Neural cell (in vitro differentiated cells): ENCODE results near the gene LY6G6C. TPM values are rescaled to one million over a fixed set of nuclear protein-coding genes. Genes with fewer than 3 reads are reported as not detected.

ENCODE experiments used
- H2AFZ ChIP-seq: fragments of 200-600, 300-800 bp; sonication (generic), shearing (Covaris generic); 2 replicates; pipeline ENCODE4 v1.6.0; 2014; ENCODE audit warnings: low read depth, mild to moderate bottlenecking, antibody characterized with exemption, low read length, moderate library complexity
- H3F3A ChIP-seq: fragments of 200-600 bp; shearing (Covaris generic); 2 replicates; pipeline ENCODE4 v1.6.1; 2016; ENCODE audit warnings: mild to moderate bottlenecking, moderate library complexity, mixed read lengths, antibody characterized with exemption, low read length; ENCODE audit not compliant: insufficient read depth, poor library complexity, severe bottlenecking
- H3K27ac ChIP-seq: fragments of 200-600, 300-800 bp; sonication (generic), shearing (Covaris generic); 2 replicates; pipeline ENCODE4 v1.5.1; 2014; ENCODE audit warnings: mild to moderate bottlenecking, low read length, moderate library complexity
- H3K27me3 ChIP-seq: fragments of 300-800, 200-600 bp; sonication (generic), shearing (Covaris generic); 2 replicates; pipeline ENCODE4 v1.6.0; 2014; ENCODE audit warnings: mild to moderate bottlenecking, low read depth, low read length, moderate library complexity; ENCODE audit not compliant: insufficient read depth
- H3K36me3 ChIP-seq: fragments of 300-800, 200-600 bp; sonication (generic), shearing (Covaris generic); 2 replicates; pipeline ENCODE4 v1.5.1; 2014; ENCODE audit warnings: mild to moderate bottlenecking, antibody characterized with exemption, low read length, moderate library complexity; ENCODE audit not compliant: insufficient read depth
- H3K4me2 ChIP-seq: fragments of 300-800, 200-600 bp; sonication (generic), shearing (Covaris generic); 2 replicates; pipeline ENCODE4 v1.6.0; 2014; ENCODE audit warnings: mild to moderate bottlenecking, low read length
- H3K4me3 ChIP-seq: fragments of 300-800, 200-600 bp; sonication (generic), shearing (Covaris generic); 2 replicates; pipeline ENCODE4 v1.5.1; 2014; ENCODE audit warnings: mild to moderate bottlenecking, low read length, moderate library complexity
- H3K79me2 ChIP-seq: fragments of 200-600 bp; shearing (Covaris generic); replicated peaks from 2 replicates; pipeline ENCODE4 v1.6.0; 2014; ENCODE audit warnings: mild to moderate bottlenecking, low read length, moderate library complexity; ENCODE audit not compliant: insufficient read depth
- H3K9ac ChIP-seq: fragments of 300-800, 200-600 bp; sonication (generic), shearing (Covaris generic); 2 replicates; pipeline ENCODE4 v1.6.1; 2016; ENCODE audit warnings: mild to moderate bottlenecking, low read length, mixed read lengths
- H3K9me2 ChIP-seq: fragments of 200-600 bp; shearing (Covaris generic); 2 replicates; pipeline ENCODE4 v1.6.1; 2016; ENCODE audit warnings: mild to moderate bottlenecking, low read length, mixed read lengths; ENCODE audit not compliant: insufficient read depth
- H3K9me3 ChIP-seq: fragments of 200-600, 300-800 bp; sonication (generic), shearing (Covaris generic); 2 replicates; pipeline ENCODE4 v1.6.1; 2016; ENCODE audit warnings: mild to moderate bottlenecking, mixed run types, low read length, moderate library complexity, mixed read lengths
- H4K20me1 ChIP-seq: fragments of 200-600 bp; shearing (Covaris generic); 2 replicates; pipeline ENCODE4 v1.6.1; 2016; ENCODE audit warnings: mild to moderate bottlenecking, mixed run types; ENCODE audit not compliant: insufficient read depth
- EP300 ChIP-seq: fragments of 450-650 bp; conservative IDR thresholded peaks from 2 replicates; pipeline ENCODE4 v1.6.1; 2014; ENCODE audit warnings: antibody characterized with exemption, mild to moderate bottlenecking, moderate library complexity; ENCODE audit not compliant: poor library complexity, severe bottlenecking
- EZH2 ChIP-seq: fragments of 200-600, 300-800 bp; shearing (Covaris generic), sonication (generic); IDR thresholded peaks from 2 replicates; pipeline ENCODE4 v1.6.1; 2014; ENCODE audit warnings: antibody characterized with exemption, low read length, borderline replicate concordance, mild to moderate bottlenecking; ENCODE audit not compliant: insufficient read depth, poor library complexity, severe bottlenecking
- MXI1 ChIP-seq: fragments of 450-650 bp; conservative IDR thresholded peaks from 2 replicates; pipeline ENCODE4 v1.6.1; 2014; ENCODE audit warnings: antibody characterized with exemption, mild to moderate bottlenecking; ENCODE audit not compliant: poor library complexity, severe bottlenecking
- POLR2AphosphoS5 ChIP-seq: IDR thresholded peaks from 2 replicates; pipeline ENCODE4 v1.6.1; 2012
- RAD21 ChIP-seq: fragments of 450-650 bp; conservative IDR thresholded peaks from 2 replicates; pipeline ENCODE4 v1.6.1; 2014; ENCODE audit warnings: antibody characterized with exemption, mild to moderate bottlenecking, moderate library complexity
- SMC3 ChIP-seq: fragments of 450-650 bp; conservative IDR thresholded peaks from 2 replicates; pipeline ENCODE4 v1.6.1; 2014; ENCODE audit warnings: antibody characterized with exemption, mild to moderate bottlenecking, moderate library complexity; ENCODE audit not compliant: poor library complexity
- TAF1 ChIP-seq: IDR thresholded peaks from 2 replicates; pipeline ENCODE4 v1.6.1; 2012; ENCODE audit warnings: low read depth
- polyA plus RNA-seq: library from polyadenylated mRNA; depleted of rRNA; stranded (reverse); fragments of >200 nt; gene quantifications from 2 replicates; pipeline ENCODE4 v1.2.3, GENCODE V29; 2014
- TF ChIP-seq, protein P1 (sequence below): IDR thresholded peaks from 2 replicates; pipeline ENCODE4 v1.6.1; 2012; ENCODE audit warnings: borderline replicate concordance
- TF ChIP-seq, protein P2 (sequence below): fragments of 450-650 bp; IDR thresholded peaks from 2 replicates; pipeline ENCODE4 v1.5.1; 2014; ENCODE audit warnings: antibody characterized with exemption, mild to moderate bottlenecking, moderate library complexity; ENCODE audit not compliant: poor library complexity, severe bottlenecking

LY6G6C gene
- polyA plus RNA-seq, 1 donor from 2014 or later: 0.88 TPM

DNA sequence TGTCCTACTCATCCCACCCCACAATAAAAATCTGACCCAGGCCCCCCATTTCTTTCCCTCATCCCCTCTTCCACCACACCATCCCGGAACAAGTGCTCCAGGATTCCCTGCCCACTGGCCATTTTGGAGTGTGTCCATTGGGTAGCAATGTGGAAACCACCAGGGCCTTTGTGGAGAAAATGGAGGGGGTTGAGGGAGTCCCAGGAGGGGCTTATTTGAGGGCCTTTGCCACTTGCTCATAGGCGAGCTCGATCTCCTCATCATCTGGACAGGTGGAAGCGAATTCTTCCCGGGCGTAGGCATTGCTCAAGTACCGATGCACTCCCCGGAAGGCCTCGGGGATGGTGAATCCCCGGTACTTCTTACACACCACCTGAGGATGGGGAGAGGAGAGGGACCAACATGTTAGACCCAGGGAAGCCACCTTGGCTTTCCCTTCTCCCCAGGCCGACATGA is 9.1 kb upstream of the LY6G6C start:
- H3K4me2 ChIP-seq: peak overlapping the region; percentile 51
- H3K27ac ChIP-seq: peak overlapping the region; percentile 76
- peaks cover 24% of the 10 kb centered on the region for H3K79me2 ChIP-seq
- H4K20me1 ChIP-seq: no peaks in the 10 kb centered on the region
- TF ChIP-seq, protein P1, sequence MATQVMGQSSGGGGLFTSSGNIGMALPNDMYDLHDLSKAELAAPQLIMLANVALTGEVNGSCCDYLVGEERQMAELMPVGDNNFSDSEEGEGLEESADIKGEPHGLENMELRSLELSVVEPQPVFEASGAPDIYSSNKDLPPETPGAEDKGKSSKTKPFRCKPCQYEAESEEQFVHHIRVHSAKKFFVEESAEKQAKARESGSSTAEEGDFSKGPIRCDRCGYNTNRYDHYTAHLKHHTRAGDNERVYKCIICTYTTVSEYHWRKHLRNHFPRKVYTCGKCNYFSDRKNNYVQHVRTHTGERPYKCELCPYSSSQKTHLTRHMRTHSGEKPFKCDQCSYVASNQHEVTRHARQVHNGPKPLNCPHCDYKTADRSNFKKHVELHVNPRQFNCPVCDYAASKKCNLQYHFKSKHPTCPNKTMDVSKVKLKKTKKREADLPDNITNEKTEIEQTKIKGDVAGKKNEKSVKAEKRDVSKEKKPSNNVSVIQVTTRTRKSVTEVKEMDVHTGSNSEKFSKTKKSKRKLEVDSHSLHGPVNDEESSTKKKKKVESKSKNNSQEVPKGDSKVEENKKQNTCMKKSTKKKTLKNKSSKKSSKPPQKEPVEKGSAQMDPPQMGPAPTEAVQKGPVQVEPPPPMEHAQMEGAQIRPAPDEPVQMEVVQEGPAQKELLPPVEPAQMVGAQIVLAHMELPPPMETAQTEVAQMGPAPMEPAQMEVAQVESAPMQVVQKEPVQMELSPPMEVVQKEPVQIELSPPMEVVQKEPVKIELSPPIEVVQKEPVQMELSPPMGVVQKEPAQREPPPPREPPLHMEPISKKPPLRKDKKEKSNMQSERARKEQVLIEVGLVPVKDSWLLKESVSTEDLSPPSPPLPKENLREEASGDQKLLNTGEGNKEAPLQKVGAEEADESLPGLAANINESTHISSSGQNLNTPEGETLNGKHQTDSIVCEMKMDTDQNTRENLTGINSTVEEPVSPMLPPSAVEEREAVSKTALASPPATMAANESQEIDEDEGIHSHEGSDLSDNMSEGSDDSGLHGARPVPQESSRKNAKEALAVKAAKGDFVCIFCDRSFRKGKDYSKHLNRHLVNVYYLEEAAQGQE: no peak
- no peak for TF ChIP-seq EZH2
- TF ChIP-seq SMC3: no peak
- TF ChIP-seq POLR2AphosphoS5: no peak
- no peak for TF ChIP-seq MXI1
- no peak for TF ChIP-seq TAF1
- TF ChIP-seq EP300: no peak
- no peak for TF ChIP-seq RAD21
- TF ChIP-seq, protein P2, sequence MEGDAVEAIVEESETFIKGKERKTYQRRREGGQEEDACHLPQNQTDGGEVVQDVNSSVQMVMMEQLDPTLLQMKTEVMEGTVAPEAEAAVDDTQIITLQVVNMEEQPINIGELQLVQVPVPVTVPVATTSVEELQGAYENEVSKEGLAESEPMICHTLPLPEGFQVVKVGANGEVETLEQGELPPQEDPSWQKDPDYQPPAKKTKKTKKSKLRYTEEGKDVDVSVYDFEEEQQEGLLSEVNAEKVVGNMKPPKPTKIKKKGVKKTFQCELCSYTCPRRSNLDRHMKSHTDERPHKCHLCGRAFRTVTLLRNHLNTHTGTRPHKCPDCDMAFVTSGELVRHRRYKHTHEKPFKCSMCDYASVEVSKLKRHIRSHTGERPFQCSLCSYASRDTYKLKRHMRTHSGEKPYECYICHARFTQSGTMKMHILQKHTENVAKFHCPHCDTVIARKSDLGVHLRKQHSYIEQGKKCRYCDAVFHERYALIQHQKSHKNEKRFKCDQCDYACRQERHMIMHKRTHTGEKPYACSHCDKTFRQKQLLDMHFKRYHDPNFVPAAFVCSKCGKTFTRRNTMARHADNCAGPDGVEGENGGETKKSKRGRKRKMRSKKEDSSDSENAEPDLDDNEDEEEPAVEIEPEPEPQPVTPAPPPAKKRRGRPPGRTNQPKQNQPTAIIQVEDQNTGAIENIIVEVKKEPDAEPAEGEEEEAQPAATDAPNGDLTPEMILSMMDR: no peak
- no peaks in the 10 kb centered on the region for H3K27me3 ChIP-seq
- H3K9me2 ChIP-seq: no peaks in the 10 kb centered on the region
- H3K36me3 ChIP-seq: no peaks in the 10 kb centered on the region
- H3K4me3 ChIP-seq: peak overlapping the region; percentile 92
- peak overlapping the region; percentile 96 for H3K9ac ChIP-seq
- no peaks in the 10 kb centered on the region for H3F3A ChIP-seq
- peak overlapping the region; percentile 97 for H2AFZ ChIP-seq
- no peaks in the 10 kb centered on the region for H3K9me3 ChIP-seq

DNA sequence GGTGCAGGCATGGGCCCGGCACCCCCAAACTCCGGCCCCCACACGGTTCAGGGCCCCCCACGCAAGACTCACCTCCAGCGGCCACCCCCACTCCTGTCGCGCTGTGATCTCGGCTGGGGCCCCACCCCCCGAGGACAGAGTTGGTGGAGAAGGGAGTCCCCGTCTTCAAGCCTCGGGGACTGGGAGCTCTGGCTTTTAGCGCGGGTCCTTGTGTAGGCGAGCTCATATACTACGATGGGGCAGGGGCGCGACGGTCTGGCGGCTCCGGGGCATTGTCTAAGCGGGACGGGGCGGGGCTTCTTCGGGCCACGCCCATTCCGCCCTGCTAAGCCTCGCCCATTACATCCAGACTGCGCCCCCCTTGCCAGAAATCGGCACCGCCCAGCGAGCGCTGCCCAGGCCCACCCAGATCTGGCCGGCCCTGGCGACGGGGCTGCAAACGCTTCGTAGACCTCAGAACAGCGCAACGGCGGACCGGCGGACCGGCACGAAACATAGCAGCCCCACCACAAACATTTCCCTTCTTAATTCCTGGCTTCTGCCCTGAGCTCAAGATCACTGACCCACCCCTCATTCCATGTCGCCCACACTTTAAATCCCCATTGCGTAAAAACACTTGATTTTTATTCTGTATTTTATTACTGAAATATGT is 8.6 kb upstream of the LY6G6C start:
- Histone ChIP-seq H3K36me3 (no peaks in the 10 kb centered on the region), H3K4me2 (peak overlapping the region; percentile 51), H3K9me2 (no peaks in the 10 kb centered on the region), H4K20me1 (no peaks in the 10 kb centered on the region), H3K4me3 (peak overlapping the region; percentile 92), H3K27ac (peak overlapping the region; percentile 76), H3K79me2 (peaks cover 24% of the 10 kb centered on the region), H2AFZ (peak overlapping the region; percentile 97), H3K9ac (peak overlapping the region; percentile 96), H3F3A (no peaks in the 10 kb centered on the region), H3K9me3 (no peaks in the 10 kb centered on the region), H3K27me3 (no peaks in the 10 kb centered on the region)
- peak; percentile 89 for TF ChIP-seq POLR2AphosphoS5
- peak; percentile 19 for TF ChIP-seq RAD21
- no peak for TF ChIP-seq EP300
- TF ChIP-seq, protein P2: peak; percentile 42
- no peak for TF ChIP-seq EZH2
- no peak for TF ChIP-seq TAF1
- TF ChIP-seq MXI1: peak; percentile 5
- no peak for TF ChIP-seq SMC3
- TF ChIP-seq, protein P1: no peak
